Stimulated activated CD8-positive, alpha-beta memory T cell treated with anti-CD3 and anti-CD28 coated beads, Interleukin-12 subunit alpha, Interleukin-12 subunit beta, amount 100 ng/mL, for 24 hours (primary cell): Measurements from ENCODE around the gene CRYBA1.
"Not testable (repeated sequence)": the region's sequence is repeated elsewhere in the genome, so short reads cannot be mapped to it uniquely, and the experiment has no call there.

ENCODE experiments used
- DNase-seq: peaks from one replicate; pipeline ENCODE4 v3.0.0-alpha.2; 2020; ENCODE audit errors: extremely low read depth

The CRYBA1 gene, protein sequence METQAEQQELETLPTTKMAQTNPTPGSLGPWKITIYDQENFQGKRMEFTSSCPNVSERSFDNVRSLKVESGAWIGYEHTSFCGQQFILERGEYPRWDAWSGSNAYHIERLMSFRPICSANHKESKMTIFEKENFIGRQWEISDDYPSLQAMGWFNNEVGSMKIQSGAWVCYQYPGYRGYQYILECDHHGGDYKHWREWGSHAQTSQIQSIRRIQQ

DNA sequence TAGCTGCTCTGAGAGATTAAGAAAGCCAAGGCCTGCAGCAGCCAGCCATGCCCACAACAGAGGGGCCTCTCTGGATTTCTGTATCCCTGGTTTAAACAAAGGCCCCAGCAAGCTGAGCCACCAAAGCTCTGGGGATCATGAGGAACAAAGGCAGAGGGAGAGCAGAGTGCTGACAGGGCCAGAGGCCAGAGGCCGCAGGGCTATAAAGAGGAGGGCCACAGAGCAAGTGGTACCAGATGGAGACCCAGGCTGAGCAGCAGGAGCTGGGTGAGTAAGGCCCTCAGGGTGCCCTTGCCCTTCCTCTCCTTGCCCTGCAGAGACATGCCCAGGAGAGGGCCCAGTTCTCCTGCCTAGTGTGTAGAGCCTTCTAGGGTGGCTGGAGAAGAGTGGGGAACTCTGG is at the start of gene CRYBA1:
CRYBA1 (plus strand) TSS at position 232 of the 400 bp plus-strand sequence; CDS start at position 237, 5 bp downstream.
- DNase-seq: no peak

DNA sequence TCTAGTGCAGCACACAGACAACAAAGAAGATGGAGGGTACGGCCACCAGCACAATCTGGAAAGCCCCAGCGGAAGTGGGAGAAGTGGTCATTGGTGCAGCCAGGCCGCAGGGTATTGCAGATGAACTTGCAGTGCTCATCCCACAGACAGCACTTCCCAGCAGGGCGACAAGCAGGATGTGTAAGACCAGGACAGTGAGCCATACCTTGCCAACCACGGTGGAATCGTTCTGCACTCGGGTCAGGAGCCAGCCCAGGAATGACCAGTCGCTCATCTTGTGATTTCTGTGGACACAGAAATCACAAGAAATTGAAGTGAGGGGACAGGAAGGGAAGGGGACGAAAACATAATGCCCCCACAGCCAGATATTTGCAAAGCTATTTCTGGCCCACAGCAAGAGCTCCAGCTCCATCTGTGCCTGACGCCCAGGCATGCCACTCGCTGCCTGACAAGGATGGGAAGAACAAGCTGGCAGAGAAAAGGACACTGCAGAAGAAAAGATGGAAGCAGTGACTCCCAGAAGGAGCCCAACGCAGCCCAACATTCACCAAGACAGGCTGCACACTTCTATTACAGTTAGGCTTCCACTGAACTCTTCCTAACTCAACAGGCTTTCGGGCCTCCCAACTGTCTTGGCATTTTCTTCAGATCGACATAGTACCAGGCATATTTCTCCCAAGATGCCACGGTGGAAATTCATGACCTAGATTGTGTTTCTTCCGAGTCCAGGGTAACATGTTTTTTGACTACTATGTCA is 49.0 kb upstream of the CRYBA1 start:
- DNase-seq: no peak

DNA sequence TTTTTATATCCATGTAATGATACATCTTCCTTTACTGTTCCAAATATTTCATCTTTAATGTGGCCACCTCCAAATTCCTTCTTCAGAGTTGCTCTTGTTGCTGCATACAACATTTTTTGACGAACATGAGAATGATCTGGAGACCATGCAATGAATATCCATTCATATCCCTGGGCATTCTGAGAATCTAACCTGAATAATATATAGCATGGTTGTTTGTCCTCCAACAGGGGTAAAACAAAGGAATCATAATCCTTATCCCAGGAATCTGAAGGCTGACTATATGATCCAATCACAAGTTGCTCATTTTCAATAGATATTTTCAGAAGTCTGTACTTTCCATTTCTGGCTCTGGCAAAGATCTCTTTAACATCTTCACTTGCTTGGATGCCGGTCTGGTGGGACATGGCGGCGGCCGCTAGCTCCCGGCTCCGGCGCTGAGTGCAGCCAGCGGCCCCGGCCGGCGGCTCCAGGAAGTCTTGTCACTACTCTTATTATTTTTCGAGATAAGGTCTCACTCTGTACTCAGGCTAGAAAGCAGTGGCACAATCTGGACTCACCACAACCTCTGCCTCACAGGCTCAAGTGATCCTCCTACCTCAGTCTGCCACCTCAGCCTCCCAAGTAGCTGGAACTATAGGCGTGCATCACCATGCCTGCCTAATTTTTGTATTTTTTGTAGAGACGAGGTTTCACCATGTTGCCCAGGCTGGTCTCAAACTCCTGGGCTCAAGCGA is 42.4 kb upstream of the CRYBA1 start:
- DNase-seq: not testable (repeated sequence)

DNA sequence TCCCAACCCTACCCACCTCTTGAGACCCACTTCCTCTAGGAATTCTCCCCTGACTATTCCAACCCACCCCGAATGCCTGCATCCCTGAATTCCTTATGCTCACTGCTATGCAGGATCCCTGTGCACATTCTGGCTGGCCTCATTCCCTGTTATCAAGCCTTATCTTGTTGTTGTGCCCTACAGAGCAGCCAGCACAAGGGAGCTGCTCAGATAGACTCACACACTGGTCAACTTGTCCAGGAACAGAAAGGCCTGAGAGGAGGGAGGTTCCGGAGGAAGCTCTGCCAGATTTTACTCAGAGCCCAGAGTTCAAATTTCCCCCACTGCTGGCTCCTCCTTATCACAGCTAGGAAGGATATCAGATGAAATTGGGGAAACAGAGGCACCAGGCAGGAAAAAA is 41.6 kb upstream of the CRYBA1 start:
- DNase-seq: no peak

DNA sequence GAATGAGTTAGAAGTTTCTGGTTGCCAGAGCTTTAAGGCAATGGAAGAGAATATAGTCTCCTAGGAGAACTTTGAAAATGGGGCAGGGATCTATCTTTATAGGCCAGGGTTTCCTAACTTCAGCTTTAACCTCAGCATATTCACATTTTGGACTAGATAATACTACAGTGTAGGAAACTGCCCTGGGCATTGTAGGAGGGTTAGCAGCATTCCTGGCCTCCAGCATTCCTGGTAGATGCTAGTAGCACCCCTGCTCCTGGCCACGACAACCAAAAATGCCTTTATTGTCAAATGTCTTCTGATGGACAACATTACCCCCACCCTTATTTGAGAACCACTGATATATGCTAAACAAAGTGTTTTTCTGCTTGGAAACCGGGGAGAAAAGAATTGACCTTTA is 38.7 kb upstream of the CRYBA1 start:
- no peak for DNase-seq

DNA sequence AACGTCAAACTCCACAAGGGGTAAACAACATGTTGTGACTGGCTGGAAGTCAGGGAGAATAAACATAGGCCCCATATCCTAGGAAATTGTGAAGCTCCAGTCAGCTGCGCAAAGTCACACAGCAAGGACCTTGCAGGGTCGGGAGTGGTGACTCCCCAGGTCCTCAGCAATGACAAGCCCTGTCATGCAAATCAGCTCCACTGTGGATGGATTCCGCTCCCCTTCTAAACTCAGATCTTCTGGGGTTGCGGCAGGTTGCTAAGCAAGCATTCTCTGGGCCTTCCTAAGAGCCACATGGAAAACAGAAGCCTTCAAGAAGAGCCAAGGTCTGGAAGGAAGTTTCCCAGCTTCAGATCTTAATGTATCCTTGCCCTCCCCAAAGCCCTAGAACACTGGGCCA is 37.6 kb upstream of the CRYBA1 start:
- DNase-seq: no peak

DNA sequence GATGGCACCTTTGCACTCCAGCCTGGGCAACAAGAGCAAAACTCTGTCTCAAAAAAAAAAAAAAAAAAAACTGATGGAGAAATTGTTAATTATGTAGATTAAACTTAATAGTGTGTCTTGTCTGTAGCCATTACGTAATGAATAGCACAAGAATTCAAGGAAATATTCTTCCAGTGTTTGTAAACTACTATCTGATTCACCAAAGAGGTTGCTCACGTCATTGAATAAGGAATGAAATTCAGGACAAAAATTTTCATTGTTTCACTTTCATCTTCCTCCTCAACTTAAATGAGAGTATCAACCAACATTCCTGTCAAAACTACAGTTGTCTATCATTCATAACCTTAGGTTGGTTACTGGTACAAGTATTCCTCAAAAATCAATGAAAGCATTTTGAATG is 35.8 kb upstream of the CRYBA1 start:
- DNase-seq: no peak

DNA sequence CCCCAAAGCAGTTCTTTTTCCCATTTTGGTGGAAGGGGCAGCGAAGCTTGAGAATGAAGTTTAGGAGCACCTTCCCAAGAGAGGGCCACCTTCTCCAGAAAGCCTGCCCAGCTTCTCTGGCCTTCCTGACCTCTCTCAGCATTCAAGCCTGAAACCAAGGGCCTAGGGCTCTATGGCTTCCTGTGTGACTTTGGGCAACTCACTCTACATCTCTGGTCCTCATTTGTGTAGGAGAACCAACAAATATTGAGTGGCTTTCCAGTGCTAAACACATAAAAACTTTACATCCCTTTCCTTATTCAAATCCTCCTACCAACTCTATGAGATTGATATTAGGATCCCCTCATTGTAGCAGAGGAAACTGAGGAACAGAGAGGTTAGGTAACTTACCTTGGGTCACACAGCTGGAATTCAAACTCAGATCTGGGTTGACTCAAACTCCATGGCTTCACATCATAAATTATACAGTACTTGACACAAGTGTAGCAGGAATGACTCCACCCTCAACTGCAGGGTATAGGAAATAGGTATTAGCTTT is 34.5 kb upstream of the CRYBA1 start:
- DNase-seq: no peak

DNA sequence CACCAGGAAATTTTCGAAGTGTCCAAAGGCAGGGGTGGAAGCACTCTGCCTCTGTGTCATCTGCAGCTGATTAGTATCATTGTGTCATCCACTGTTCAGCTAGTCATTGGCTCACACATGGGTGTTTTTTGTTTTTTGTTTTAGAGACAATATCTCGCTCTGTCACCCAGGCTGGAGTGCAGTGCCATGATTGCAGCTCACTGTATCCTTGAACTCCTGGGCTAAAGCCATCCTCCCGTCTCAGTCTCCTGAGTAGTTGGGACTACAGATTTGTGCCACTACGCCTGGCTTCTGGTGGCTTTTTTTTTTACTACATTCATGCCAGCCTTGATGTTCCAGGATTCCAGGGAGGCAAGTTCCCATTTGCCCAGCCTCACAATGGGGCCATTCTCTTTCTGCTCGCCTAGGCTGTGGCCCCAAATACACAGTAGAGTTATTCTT is 34.0 kb upstream of the CRYBA1 start:
- no peak for DNase-seq

DNA sequence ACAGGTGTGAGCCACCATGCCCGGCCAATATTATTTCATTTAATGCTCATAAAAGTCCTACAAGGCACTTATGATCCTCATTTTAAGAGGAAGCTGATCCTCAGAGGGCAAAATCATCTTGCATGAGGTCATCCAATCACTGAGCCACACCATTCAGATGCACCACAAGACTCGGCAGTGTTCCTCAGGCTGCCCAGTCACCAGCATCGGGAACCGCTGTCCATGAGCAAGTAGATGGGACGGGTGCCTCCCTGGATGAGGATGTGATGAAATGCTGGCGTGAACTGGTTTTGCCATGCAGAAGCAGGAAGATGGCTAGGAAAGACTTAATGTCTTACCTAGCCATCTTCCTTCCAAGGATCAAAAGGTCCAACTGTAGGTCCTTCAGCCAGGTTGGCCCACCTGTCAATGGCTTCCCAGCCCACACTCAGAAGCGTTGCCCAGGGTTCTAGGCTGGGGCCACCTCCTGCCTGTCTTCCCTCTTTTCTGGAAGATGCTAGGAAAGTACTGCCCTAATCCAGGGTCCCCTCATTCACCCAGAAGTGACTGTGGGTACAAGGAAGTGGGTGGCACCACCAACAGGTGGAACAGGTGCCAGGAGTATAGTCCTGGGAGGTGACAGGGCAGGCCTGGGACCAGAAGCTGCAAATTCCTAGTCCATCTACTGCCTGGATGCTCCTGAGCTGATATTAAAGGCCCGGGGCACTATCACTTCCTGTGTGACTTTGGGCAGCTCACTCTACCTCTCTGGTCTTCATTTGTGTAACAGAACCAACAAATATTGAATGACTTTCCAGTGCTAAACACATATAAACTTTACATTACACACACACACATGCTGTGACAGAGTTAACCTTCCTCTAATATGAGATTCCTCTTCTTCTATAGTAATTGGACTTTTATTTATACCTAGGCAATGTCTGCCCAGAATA is 32.2 kb upstream of the CRYBA1 start:
- DNase-seq: no peak

DNA sequence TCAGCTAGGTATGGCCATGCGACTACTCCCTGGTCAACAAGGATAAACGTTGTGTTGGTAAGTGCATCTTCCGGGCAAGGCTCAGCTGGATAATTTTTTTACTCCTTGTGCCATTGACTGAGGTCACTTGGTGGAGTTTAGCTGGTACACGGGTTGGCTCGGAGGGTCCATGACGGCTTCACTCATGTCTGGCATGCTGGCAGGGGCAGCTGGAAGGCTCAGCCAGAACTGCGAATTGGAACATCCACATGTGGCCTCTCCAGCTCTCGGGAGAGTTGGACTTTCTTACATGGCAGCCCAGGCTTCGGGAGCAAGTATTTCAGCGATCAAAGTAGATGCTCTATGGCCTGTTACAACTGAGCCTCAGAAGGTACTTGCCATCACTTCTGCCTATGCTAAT is 31.5 kb upstream of the CRYBA1 start:
- DNase-seq: no peak

DNA sequence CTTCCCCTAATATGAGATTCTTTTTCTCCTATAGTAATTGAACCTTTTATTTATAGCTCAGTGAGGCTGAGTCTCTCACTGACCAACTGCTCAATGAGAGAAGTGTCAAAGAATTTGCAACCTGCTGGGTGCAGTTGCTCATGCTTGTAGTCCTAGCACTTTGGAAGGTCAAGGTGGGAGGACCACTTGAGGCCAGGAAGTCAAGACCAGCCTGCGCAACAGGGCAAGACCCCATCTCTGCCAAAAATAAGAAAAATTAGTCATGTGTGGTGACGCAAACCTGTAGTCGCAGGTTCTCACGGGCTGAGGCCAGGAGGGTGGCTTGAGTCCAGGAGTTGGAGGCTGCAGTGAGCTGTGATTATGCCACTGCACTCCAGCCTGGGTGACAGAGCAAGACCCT is 30.9 kb upstream of the CRYBA1 start:
- DNase-seq: no peak

DNA sequence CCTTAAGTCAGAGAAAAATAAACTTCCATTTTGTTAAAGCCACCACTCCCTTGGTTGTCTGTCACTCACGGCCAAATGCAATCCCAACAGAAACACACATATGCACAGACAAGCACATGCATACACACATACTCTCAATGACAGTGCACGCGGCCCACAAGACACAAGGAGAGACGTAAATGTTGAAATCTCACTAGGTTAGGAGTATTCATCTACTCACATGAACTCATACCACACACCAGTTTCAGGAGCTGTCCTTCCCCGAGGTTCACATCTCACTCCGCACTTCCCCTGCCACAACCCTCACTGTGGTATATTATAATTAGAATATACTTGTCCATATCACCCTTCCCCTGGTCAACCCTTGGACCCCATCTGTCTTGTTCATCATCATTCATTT is 30.5 kb upstream of the CRYBA1 start:
- no peak for DNase-seq

DNA sequence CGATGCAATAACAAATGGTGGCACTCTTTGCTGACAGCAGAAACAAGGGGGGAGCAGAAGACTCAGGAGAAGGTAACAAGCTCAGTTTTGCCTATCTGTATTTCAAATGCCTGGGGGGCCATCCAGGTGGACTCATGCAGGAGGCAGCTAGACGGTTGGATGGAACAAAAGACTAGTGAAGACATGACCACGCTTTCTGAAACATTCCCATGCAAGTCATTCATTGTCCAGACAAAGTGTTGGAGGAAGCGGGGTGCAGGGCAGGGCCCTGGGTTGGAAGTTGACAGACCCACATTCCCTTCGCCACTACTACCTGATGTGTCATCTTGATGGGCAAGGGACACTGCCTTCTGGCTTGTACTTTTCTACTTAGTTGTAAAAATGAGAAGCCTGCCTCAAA is 29.8 kb upstream of the CRYBA1 start:
- DNase-seq: no peak

DNA sequence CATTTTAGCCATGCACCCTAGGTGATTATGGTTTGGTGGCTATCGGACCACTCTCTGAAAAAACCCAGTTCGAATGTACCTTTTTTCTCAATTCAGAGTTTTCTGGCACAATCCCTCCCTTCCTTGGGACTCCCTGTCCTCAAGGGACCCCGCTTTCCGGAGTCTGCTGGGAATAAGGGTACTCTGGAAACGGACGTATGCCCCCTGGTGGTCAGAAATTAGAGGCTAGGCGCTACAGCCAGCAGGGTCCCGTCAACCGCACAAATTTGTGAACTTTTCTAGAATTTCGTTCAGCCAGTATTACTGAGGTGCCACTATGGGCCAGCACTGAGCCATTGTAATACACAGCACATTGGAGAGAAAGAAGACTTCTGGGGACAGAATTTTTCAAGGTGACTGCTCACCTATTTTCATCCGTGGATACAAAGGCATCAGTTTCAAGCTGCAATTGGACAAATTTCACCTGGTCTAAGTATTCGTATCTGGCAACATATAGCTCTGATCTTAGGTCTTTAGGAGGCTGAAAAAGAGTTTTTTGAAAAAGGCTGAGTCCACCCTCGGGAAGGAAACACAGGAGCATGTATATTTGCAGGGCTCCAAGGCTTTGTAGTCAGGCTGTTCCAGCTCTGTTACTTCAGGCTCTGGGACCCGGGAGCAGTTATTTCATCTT is 27.1 kb upstream of the CRYBA1 start:
- peak; percentile 34 for DNase-seq

DNA sequence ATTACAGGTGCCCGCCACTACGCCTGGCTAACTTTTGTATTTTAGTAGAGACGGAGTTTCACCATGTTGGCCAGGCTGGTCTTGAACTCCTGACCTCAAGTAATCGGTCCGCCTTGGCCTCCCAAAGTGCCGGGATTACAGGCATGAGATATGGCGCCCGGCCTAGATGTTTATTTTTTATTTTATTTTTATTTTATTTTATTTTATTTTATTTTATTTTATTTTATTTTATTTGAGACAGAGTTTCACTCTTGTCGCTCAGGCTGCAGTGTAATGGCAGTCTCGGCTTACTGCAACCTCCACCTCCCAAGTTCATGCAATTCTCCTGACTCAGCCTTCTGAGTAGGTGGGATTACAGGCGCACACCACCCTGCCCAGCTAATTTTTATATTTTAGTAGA is 25.3 kb upstream of the CRYBA1 start:
- DNase-seq: not testable (repeated sequence)

DNA sequence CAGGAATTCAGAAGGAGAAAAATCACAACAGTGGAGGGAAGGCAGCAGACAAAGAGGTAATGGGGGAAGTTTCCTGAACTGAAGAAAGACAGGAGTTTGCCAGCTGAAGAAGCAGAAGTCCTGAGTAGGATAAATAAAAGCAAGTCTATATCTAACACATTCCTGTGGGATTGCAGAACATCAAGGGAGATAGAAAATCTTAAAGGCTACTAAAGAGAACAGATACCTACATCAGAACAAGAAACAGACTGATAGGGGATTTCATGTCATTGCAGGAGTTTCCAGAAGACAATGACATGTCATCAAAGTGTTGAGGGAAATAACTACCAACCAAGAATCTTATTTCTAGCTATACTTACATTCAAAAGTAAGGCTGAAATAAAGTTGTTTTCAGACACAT is 21.3 kb upstream of the CRYBA1 start:
- no peak for DNase-seq

DNA sequence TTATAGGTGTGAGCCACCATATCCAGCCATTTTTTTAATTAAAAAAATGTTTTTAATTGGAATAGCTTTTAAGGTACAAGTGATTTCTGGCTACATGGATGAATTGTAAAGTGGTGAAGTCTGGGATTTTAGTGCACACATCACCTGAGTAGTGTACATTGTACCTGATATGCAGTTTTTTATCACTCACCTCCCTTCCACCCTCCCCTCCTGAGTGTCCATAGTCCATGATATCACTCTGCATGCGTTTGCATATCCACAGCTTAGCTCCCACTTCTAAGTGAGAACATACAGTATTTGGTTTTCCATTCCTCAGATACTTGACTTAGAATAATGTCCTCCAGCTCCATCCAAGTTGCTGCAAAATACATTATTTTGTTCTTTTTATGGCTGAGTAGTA is 13.4 kb upstream of the CRYBA1 start:
- DNase-seq: no peak

DNA sequence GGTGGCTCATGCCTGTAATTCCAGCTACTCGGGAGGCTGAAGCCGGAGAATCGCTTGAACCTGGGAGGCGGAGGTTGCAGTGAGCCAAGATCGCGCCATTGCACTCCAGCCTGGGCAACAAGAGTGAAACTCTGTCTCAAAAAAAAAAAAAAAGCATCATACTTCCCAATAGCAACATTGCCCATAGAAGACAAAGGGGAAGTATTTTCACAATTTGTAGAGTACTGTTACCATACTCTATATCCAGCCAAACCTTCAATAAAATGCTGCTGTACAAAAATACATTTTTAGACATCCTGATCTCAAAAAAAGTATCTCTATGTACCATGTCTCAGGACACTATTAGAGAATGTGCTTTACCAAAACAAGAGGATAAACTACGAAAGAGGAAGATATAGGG is 11.7 kb upstream of the CRYBA1 start:
- DNase-seq: not testable (repeated sequence)

DNA sequence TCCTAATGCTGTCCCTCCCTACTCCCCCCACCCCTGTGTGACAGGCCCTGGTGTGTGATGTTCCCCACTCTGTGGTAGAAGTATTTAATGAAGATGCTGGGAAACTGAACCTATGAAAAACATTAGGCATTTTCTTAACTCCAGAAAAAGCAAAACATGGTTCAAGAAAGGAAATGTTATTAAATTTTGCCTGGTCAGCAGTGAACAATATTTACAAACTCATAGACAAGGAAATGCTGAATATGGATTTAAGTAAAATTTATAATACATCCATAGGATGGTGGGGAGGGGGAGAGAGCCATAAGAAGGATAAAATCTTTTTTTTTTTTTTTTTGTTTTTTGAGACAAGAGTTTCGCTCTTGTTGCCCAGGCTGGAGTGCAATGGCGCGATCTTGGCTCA is 10.8 kb upstream of the CRYBA1 start:
- no peak for DNase-seq
